Measurements from ENCODE around the gene GSG1L2. TPM values are rescaled to one million over a fixed set of nuclear protein-coding genes. Genes with fewer than 3 reads are reported as not detected.

Gene GSG1L2
- total RNA-seq, 2 donors from 2014 or later: not detected

DNA sequence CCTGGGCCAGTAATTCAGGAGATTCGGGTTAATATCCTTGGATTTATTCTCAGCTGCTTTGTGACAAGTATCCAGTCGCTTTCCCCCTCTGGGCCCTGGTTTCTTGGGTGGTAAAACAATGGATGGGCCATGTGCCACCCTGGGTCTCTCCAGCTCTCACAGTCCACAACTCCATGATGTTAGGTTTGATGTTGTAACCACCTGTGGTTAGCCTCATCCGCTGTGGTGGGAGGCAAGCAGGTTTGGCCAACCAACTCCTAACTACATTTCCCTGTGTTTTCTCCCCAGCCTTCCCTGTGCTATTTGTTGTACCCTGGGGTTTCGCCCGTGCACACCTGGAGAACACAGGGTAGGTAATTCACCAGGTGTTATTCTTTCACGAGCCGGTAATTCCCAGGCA, 39.0 kb upstream of the GSG1L2 start:
- H3K4me3 ChIP-seq: no peak overlapping the region
- H3K9me3 ChIP-seq: no peaks in the 10 kb centered on the region
- no peaks in the 10 kb centered on the region for H3K27me3 ChIP-seq (replicated peaks; ENCODE audit: insufficient read depth)
- TF ChIP-seq POLR2A (IDR thresholded peaks at IDR 0.05) (no peak), POLR2AphosphoS5 (IDR thresholded peaks at IDR 0.05) (no peak)
- TF ChIP-seq, protein P1, sequence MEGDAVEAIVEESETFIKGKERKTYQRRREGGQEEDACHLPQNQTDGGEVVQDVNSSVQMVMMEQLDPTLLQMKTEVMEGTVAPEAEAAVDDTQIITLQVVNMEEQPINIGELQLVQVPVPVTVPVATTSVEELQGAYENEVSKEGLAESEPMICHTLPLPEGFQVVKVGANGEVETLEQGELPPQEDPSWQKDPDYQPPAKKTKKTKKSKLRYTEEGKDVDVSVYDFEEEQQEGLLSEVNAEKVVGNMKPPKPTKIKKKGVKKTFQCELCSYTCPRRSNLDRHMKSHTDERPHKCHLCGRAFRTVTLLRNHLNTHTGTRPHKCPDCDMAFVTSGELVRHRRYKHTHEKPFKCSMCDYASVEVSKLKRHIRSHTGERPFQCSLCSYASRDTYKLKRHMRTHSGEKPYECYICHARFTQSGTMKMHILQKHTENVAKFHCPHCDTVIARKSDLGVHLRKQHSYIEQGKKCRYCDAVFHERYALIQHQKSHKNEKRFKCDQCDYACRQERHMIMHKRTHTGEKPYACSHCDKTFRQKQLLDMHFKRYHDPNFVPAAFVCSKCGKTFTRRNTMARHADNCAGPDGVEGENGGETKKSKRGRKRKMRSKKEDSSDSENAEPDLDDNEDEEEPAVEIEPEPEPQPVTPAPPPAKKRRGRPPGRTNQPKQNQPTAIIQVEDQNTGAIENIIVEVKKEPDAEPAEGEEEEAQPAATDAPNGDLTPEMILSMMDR (IDR thresholded peaks at IDR 0.05): no peak
- no peaks in the 10 kb centered on the region for H3K4me1 ChIP-seq (replicated peaks)
- no peaks in the 10 kb centered on the region for H3K36me3 ChIP-seq
- H3K27ac ChIP-seq: no peak overlapping the region
- WGBS: 61% methylated on average over 7 of the region's 7 CpGs
- no peak for DNase-seq (ENCODE audit: low spot score)
- intact Hi-C loops (cut with DNase I): no loop called here

DNA sequence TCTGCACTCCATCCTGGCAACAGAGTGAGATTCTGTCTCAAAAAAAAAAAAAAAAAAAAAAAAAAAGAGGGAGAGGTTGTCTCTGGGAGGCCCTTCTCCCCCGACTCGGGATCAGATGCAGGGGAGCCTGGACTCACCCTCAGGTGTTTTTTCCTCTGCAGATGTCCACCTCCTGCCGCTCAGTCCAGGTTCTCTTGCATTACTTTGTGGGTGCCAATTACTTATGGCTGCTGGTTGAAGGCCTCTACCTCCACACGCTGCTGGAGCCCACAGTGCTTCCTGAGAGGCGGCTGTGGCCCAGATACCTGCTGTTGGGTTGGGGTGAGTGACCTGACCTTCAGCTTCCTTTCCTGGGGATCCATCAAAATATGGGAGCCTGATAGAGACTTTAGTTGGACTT, 37.9 kb upstream of the GSG1L2 start:
- no peak overlapping the region for H3K4me3 ChIP-seq
- intact Hi-C loops (cut with DNase I): loop anchor here (5.0 kb wide), 1 partner anchor 47 kb away; no protein-coding TSS in a partner anchor
- no peaks in the 10 kb centered on the region for H3K36me3 ChIP-seq
- H3K4me1 ChIP-seq (replicated peaks): no peaks in the 10 kb centered on the region
- no peaks in the 10 kb centered on the region for H3K27me3 ChIP-seq (replicated peaks; ENCODE audit: insufficient read depth)
- DNase-seq (ENCODE audit: low spot score): no peak
- H3K27ac ChIP-seq: no peak overlapping the region
- WGBS: 89% methylated on average over 5 of the region's 5 CpGs
- H3K9me3 ChIP-seq: no peaks in the 10 kb centered on the region
- TF ChIP-seq POLR2A (IDR thresholded peaks at IDR 0.05) (no peak), POLR2AphosphoS5 (IDR thresholded peaks at IDR 0.05) (no peak)
- TF ChIP-seq, protein P1 (IDR thresholded peaks at IDR 0.05): no peak

DNA sequence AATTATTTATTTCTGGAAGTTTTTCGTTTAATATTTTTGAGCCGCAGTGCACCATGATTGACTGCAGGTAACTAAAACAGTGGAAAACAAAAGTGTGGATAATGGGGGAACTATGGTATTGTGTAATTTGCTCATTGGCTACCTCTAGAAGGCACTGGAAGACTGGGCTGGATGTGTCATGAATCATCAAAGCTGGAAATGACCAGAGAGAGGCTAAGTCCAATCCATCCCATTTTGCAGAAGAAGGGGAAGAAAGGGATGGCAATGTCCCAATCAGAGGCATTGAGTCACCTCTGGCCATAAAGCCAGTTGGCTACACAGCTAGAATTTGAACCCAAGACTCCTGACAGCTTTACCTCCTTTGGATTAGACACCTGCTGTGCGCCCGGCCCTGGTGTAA, 33.2 kb upstream of the GSG1L2 start:
- DNase-seq (ENCODE audit: low spot score): no peak
- no peaks in the 10 kb centered on the region for H3K36me3 ChIP-seq
- no peak overlapping the region for H3K4me3 ChIP-seq
- TF ChIP-seq, protein P1 (IDR thresholded peaks at IDR 0.05): no peak
- TF ChIP-seq POLR2AphosphoS5 (IDR thresholded peaks at IDR 0.05) (no peak), POLR2A (IDR thresholded peaks at IDR 0.05) (no peak)
- H3K9me3 ChIP-seq: no peaks in the 10 kb centered on the region
- H3K27ac ChIP-seq: no peak overlapping the region
- no peaks in the 10 kb centered on the region for H3K4me1 ChIP-seq (replicated peaks)
- whole genome bisulfite sequencing: 91% methylated on average over 4 of the region's 4 CpGs
- H3K27me3 ChIP-seq (replicated peaks; ENCODE audit: insufficient read depth): no peaks in the 10 kb centered on the region
- intact Hi-C loops (cut with DNase I): loop anchor here (5.0 kb wide), 1 partner anchor 43 kb away; no protein-coding TSS in a partner anchor

DNA sequence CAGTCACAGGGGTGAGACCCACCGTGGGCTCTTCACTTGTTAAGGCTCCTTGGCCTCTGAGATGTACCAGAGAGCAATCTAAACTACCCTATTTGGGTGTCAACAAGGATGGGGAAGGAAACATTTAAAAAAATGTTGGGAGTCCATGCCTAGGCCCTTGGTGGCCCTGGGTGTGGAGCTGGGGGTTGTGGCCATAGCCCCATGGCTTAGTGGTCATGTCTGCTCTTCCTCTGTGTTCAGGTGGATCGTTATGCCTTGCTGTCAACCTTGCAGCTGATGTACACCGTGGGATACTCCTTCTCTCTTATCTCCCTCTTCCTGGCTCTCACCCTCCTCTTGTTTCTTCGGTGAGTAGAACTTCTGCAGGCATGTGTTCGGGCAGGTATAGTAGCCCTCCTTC, 32.4 kb upstream of the GSG1L2 start:
- H3K36me3 ChIP-seq: no peaks in the 10 kb centered on the region
- H3K4me1 ChIP-seq (replicated peaks): no peaks in the 10 kb centered on the region
- no peak overlapping the region for H3K27ac ChIP-seq
- no peaks in the 10 kb centered on the region for H3K9me3 ChIP-seq
- 78% methylated on average over 5 of the region's 5 CpGs for WGBS
- no peak for DNase-seq (ENCODE audit: low spot score)
- TF ChIP-seq POLR2AphosphoS5 (IDR thresholded peaks at IDR 0.05): no peak
- TF ChIP-seq, protein P1 (IDR thresholded peaks at IDR 0.05): no peak
- no peak for TF ChIP-seq POLR2A (IDR thresholded peaks at IDR 0.05)
- no peak overlapping the region for H3K4me3 ChIP-seq
- intact Hi-C loops (cut with DNase I): no loop called here
- H3K27me3 ChIP-seq (replicated peaks; ENCODE audit: insufficient read depth): no peaks in the 10 kb centered on the region

DNA sequence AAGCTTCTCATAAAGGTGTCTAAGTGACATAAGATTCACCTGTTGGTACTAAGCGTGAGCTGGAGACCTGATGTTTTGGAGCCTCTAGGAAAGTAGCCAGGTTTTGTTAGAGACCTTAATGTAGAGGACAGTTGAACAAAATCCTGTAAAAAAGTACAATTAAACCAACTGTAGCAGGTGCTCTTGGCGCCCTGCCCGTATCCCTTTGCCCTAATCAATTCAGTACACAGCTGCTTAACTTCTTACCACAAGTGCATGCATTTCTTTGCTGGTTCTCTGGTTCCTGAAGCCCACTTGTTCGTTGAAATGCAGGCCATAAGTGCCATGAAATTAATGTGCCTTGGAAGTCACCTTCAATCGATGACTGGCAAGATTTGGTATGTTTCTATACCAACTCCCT, 28.3 kb upstream of the GSG1L2 start:
- WGBS: 83% methylated on average over 5 of the region's 5 CpGs
- Histone ChIP-seq H3K27ac (no peak overlapping the region), H3K4me3 (no peak overlapping the region), H3K27me3 (replicated peaks; ENCODE audit: insufficient read depth) (no peaks in the 10 kb centered on the region), H3K4me1 (replicated peaks) (no peaks in the 10 kb centered on the region), H3K36me3 (no peaks in the 10 kb centered on the region), H3K9me3 (no peaks in the 10 kb centered on the region)
- intact Hi-C loops (cut with DNase I): no loop called here
- TF ChIP-seq POLR2A (IDR thresholded peaks at IDR 0.05) (no peak), POLR2AphosphoS5 (IDR thresholded peaks at IDR 0.05) (no peak)
- TF ChIP-seq, protein P1 (IDR thresholded peaks at IDR 0.05): no peak
- DNase-seq (ENCODE audit: low spot score): no peak
